ENCODE data around the gene RCAN3.

GRCh38 chr1:24560361-24560760 lies 57.7 kb downstream of the RCAN3 start:
- TF ChIP-seq CTCF (IDR thresholded peaks at IDR 0.05) (no peak), POLR2A (IDR thresholded peaks at IDR 0.05) (no peak)

All from tibial nerve (tissue), 3 donors.